Measurements from ENCODE around the gene SNCB.
"Not testable (repeated sequence)": the region's sequence is repeated elsewhere in the genome, so short reads cannot be mapped to it uniquely, and the experiment has no call there.

The SNCB gene

DNA sequence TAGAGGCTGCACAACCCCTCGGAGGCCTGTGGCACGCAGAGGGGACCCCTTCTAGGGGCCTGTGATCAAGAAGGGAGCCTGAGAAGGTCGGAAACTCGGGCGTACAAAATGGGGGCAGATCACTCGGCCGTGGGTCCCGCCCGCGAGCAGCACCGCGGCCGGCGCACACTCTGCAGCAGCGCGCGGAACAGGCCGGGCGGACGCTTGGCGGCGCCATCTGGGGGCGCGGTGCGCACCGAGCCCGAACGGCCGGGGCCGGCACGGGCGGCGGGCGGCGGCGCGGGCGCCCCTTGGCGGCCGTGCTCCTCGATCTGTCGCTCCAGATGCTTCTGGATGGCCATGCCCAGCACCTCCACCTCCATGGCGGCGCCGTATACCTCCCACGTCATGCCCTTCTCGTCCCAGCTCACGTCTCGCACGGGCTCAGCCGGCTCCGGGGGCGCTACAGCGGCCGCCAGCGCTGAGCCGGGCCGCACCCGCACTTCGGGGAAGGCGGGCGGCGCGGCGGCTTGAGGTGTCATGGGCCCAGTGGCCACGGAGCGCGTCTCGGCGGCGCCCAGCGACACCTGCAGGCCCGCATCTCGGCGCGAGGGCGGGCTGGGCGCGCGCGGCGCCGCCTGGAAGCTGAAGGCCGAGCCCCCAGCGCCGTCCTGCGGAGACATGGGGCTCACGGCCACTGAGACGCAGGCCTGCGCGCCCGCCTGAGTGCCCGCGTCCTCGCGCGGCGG, 33.5 kb downstream of the SNCB start:
- DNase-seq: peak; percentile 8

DNA sequence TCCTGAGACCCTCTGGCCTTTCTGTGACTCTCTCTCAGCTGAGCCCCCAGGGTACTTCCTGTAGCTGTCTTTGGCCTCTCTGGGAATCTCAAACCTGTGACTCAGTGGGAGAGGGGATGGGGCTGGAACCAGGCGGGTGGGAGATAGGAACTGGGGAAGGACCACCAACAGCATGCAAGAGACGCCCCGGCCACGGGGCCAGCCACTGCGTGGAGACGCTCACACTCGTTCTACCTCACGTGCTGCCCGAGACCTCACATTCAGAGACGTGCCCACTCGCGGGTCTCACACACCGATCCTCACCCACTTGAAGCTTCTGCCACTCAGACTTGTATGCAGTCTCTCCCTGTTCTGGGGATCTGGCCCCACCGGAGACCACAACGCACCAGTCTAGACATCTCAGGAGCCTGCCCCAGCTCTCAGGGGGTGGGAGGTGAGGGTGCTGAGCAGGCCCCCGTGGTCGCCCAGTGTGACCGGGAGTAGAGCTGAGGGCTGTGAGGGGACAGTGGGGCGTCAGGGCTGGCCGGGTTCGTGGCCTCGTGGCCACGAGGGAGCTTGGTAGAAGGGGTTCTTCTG, 34.2 kb downstream of the SNCB start:
- DNase-seq: no peak

DNA sequence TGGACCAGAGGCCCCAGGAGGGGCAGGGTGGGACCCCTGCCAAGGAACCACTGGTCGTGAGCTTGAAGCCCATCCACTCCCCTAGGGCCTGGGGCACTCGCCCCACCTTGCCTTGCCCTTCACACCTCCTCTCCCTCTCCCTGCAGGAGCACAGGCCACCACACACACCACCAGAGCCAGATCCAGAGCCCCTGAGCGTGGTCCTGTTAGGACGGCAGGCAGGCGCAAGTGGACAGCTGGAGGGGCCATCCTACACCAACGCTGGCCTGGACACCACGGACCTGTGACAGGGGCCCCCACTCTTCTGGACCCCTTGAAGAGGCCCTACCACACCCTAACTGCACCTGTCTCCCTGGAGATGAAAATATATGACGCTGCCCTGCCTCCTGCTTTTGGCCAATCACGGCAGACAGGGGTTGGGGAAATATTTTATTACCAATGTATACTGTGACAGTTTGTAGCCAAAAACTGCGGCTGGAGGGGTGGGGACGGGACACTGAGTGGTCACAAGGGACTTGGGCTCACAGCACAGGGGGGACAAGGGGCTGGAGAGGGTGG, 34.9 kb downstream of the SNCB start:
- DNase-seq: no peak

GRCh38 chr5:176594554-176594953, 35.8 kb downstream of the SNCB start:
- DNase-seq: no peak

DNA sequence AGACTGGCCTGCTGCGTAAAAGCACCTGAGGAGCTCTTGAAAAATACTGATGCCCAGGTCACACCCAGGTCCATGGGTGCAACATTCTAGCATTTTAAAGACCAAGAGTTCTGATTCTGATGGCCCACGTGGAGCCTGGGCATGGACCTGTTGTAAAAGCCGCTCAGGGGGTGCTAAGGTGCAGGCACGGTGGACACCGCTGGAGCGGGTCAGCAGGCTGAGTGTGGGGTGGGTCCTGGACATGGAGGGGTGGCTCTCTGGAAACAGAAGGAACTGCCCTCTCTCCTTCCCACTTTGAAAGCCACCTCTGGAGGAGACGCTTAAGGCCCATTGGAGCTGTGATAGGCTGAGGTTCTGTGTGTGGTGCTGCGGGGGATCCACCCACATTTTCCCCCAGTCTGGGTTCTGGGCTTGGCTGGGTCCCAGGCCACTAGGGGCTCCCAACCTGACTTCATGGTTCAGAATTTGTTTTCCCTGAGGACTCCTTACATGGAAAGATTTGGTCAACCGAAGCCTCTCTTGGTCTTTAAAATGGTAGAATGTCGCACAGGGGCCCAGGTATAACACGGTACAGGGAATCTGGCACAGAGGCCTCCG, 37.0 kb downstream of the SNCB start:
- no peak for DNase-seq

- no peak for DNase-seq
Observed at GRCh38 chr5:176592573-176592972, 37.8 kb downstream of the SNCB start.

GRCh38 chr5:176591667-176592066, 38.7 kb downstream of the SNCB start:
- DNase-seq: not testable (repeated sequence)

GRCh38 chr5:176590035-176590717, 40.2 kb downstream of the SNCB start:
- no peak for DNase-seq

DNA sequence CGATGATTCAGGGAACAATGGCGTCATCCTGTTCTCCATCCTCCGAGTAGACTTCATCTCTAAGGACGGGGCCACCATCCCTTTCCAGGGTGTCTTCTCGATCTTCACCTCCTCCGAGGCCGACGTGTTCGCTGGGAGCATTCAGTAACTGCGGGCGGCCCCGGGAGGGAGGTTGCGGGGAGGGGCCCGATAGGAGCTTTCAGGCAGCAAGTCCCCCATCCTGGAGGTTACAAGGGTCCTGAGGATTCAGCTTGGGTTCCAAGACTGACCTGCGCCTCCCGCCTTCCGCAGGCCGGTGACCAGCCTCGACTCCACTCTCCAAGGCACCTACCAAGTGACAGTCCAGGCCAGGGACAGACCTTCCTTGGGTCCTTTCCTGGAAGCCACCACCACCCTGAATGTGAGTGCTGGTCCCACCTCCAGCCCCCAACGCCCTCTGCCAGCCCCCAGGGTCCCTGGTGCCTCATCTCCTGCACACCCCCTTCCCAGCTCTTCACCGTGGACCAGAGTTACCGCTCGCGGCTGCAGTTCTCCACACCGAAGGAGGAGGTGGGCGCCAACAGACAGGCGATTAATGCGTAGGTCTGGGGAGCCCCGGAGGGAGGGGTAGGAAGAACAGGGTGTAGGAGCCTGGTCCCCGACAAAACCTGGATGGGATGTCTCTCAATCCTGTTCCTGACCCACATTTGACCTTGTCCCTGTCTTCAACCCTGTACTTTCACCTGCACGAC, 41.1 kb downstream of the SNCB start:
- no peak for DNase-seq

GRCh38 chr5:176588297-176588696, 42.0 kb downstream of the SNCB start:
- DNase-seq: no peak

GRCh38 chr5:176587398-176587797, 42.9 kb downstream of the SNCB start:
- DNase-seq: no peak

DNA sequence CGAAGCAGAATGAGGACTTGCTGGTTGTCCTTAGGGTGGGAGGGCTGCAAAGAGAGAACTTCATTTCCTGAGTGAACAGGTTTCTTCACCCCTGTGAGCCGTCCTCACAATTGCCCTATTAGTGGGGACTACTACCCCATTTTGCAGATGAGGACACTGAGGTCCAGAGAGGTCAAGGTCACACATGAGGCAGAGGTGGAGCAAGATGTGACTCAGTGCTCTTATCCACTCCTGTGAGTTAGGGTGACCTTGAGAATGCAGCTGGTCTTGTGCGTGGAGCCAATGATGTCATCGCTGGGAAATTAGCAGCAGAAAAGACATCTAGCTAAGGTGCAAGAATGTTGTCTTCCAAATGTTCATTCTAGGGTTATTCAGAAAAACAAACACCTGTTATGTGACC, 47.3 kb downstream of the SNCB start:
- DNase-seq: no peak

DNA sequence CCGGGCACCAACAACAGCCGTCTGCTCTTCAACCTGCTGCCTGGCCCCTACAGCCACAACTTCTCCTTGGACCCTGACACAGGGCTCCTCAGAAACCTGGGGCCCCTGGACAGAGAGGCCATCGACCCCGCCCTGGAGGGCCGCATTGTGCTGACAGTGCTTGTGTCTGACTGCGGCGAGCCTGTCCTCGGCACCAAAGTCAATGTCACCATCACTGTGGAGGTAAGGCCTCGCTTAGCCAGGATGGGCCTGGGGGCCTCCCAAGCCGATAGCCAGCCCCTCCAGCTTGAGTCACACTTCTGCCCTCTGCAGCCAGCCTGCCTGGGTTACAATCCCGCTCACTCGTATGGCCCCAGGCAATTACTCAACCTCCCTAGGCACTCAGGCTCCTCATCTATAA, 49.0 kb downstream of the SNCB start:
- DNase-seq: no peak

DNA sequence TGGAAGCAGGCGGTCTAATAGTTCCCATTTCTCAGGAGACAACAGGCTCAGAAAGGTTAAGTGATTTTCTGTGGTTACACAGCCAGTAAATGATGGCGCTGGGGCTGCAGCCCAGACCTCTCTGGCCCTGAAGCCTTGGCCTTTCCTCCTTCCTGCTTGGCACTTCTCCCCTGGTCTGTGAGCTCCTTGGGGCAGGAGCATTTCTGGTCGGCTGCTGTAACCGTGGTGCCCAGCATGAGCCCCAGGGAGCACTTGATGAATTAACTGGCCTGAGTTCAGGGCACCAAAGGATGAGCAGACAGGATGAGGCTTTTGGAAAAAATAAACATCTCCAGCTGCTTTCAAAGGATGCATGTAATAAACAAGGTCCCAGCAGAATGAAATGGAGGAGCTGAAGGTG, 51.0 kb downstream of the SNCB start:
- DNase-seq: no peak

GRCh38 chr5:176578391-176578808, 51.9 kb downstream of the SNCB start:
- DNase-seq: peak; percentile 18

DNA sequence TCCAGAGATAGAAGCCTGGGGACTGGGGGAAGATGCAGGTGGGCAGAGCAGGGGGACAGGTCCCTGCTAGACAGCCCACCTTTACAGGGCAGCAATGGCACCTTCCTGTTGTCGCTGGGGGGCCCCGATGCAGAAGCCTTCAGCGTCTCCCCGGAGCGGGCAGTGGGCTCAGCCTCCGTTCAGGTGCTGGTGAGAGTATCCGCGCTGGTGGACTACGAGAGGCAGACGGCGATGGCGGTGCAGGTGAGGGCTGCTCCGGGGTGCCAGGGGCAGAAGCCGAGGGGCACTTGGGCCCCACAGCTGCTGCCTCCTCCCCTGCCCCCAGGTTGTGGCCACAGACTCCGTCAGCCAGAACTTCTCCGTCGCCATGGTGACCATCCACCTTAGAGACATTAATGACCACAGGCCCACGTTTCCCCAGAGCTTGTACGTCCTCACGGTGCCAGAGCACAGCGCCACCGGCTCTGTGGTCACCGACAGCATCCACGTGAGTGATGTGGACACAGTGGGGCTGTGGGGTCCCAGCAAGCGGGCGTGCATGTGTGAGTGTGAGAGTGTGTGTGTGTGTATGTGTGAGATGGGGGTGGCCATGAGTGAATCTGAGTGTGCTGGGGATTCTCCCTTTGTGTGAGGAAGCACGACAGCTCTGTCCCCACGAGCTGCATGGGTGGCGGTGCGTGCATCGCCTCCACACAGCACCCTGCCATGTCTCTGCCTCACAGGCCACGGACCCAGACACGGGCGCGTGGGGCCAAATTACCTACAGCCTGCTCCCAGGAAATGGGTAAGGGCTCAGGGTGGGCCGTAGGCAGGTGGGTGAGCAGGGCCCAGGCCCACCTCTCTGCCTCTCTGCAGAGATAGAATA, 52.8 kb downstream of the SNCB start:
- DNase-seq: no peak

DNA sequence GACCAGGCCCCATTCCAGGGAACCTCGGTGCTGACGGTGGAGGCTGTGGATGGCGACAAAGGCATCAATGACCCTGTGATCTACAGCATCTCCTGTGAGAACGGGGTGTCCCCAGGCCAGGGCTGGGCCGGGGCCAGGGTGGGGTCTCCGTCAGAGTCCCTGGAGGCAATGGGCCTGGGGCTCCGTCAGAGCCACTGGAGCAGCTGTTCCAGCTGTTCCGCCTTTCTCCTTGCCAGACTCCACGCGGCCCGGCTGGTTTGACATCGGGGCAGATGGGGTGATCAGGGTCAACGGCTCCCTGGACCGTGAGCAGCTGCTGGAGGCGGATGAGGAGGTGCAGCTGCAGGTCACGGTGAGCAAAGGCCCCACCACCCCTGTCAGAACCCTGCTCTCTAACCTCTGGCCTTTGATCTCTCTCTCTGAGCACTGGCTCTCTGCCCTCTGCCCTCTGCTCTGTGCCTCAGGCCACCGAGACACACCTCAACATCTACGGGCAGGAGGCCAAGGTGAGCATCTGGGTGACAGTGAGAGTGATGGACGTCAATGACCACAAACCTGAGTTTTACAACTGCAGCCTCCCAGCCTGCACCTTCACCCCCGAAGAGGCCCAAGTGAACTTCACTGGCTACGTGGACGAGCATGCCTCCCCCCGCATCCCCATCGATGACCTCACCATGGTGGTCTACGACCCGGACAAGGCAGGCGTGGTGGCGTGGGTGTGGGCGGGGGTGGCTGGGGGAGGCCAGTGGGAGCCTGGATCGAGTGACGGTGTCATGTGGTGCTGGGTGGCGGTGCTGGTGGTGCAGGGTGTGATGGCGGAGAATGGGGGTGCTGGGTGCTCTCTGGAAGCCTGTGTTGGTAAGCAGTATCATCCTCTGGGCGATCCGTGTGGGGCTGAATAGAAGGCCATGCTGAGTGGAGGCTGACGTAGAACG, 54.6 kb downstream of the SNCB start:
- DNase-seq: no peak

- no peak for DNase-seq
Observed at GRCh38 chr5:176575066-176575465, 55.3 kb downstream of the SNCB start.

DNA sequence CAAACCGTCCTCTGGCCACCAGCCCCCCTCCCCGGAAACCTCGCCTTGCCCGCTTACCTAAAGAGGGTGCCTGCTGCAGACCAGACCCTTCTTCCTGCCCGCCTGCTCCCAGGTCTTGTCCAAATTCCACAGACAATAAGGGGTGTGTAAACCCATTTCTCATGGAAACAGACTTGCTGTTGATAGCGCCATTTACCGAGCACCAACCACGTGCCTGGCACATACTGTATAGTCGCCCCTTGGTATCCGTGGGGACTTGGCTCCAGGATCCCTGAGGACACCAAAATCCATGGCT, 56.1 kb downstream of the SNCB start:
- no peak for DNase-seq

DNA sequence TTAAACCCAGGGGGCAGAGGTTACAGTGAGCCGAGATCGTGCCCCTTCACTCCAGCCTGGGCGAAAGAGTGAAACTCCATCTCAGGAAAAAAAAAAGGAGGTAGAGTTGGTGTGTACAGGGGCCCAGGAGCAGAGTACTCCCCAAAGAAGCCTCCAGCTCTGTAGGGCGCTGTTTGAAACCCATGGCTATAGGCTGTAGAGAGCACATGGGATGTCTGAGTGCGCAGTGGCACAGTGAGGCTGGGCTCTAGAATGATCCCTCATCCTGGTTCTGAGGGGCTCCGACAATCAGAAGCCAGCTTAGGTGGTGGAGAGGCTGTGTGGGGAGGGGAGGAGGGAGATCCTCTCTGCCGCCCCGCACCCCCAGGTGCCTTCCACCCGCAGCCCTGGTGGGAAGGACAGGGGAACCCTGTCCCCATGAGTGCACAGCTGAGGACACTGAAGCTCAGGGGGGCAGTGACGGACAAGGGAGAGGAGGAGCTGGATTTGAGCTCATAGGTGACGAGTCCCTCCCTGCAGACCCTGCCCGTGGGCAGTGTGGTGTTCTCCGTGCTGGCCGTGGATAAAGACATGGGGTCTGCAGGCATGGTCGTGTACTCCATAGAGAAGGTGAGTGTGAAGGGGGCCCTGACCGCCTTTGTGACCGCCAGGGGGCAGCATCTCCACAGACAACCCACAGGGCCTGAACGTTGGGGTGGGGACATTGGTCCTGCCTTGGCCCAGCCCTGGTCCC, 56.6 kb downstream of the SNCB start:
- DNase-seq: peak; percentile 31
